ENCODE measurements around the gene SEC22C. TPM values are rescaled to one million over a fixed set of nuclear protein-coding genes. Genes with fewer than 3 reads are reported as not detected.

Gene SEC22C
- total and polyA plus RNA-seq, 2 of the 13 experiments (the other 11 are each of a cell fraction or from before 2014, with no cell fraction given) = 20.0 to 40.0 TPM

DNA sequence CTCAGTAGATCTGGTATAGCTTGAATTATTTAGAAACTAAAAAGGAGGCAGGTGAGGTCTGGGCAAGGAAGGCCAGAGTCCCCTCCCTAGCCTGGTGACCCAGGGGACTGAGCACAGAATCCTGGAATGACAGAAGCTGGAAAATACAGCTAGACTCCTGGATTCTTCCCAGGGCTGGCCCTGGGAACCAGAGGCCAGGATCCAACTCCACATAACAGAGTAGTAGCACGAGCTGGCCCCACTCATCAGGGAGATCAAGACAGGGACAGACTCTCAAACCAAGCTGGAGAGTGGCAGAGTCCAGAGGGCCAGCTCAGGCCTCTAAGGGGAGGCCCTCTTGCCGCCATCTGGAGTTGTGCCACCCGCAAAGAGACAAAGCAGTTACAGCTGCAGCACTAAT is 68.6 kb downstream of the SEC22C start (continued):
- TF ChIP-seq, protein P1, sequence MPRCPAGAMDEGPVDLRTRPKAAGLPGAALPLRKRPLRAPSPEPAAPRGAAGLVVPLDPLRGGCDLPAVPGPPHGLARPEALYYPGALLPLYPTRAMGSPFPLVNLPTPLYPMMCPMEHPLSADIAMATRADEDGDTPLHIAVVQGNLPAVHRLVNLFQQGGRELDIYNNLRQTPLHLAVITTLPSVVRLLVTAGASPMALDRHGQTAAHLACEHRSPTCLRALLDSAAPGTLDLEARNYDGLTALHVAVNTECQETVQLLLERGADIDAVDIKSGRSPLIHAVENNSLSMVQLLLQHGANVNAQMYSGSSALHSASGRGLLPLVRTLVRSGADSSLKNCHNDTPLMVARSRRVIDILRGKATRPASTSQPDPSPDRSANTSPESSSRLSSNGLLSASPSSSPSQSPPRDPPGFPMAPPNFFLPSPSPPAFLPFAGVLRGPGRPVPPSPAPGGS (CRISPR knock-in tag; IDR thresholded peaks at IDR 0.05) = no peak
- no peak for TF ChIP-seq MAFG (CRISPR knock-in tag; IDR thresholded peaks at IDR 0.05)

- Histone ChIP-seq H3K9me3 (ENCODE audit: low read length) (no peaks in the 10 kb centered on the region), H3K36me3 (replicated peaks in 1 of 2; ENCODE audit: control insufficient read depth in 1 of 2, insufficient read depth in 2 of 2, low read length in 2 of 2) (no peaks in the 10 kb centered on the region), H3K4me3 (replicated peaks in 1 of 3; ENCODE audit: insufficient read depth in 1 of 3, low read depth in 2 of 3, low read length in 3 of 3) (no peak overlapping the region), H4K20me1 (ENCODE audit: insufficient read depth, low read length) (no peaks in the 10 kb centered on the region), H3K9ac (ENCODE audit: insufficient read depth, low read depth, low read length) (no peak overlapping the region), H3K4me2 (ENCODE audit: low read depth, low read length) (no peak overlapping the region), H3K27me3 (ENCODE audit: control insufficient read depth in 1 of 2, insufficient read depth in 2 of 2, low read length in 2 of 2) (peaks cover 0 to 3% of the 10 kb centered on the region in 2 experiments; a peak in 2 of 5 replicates), H3K27ac (ENCODE audit: extremely low read length, insufficient read depth, low read length) (no peak overlapping the region), H2AFZ (ENCODE audit: low read length) (no peak overlapping the region), H3K79me2 (ENCODE audit: insufficient read depth, low read length) (no peaks in the 10 kb centered on the region), H3K4me1 (ENCODE audit: insufficient read depth, low read length) (peaks cover 25% of the 10 kb centered on the region)
- 50% methylated on average over 2 of the region's 2 CpGs for WGBS (ENCODE audit: low lambda C conversion rate)
- no peak for FAIRE-seq
- DNase-seq (ENCODE audit: low spot score) = no peak
- intact Hi-C loops (cut with micrococcal nuclease; ENCODE audit: unreplicated experiment) (no loop called here), in situ Hi-C loops (cut with HindIII; ENCODE audit: extremely low pct_ligation_motif_present, low pct_unique_long_range_greater_than_20kb) (no loop called here)
- no peak for ATAC-seq
- ChIA-PET POLR2A (no interaction called here), CTCF (ENCODE audit: low intra/inter-chr PET ratio, low total read pairs) (no interaction called here)
- no TSS peak for BruUV-seq (replicated peaks)
- TF ChIP-seq BRD4 (CRISPR knock-in tag; IDR thresholded peaks at IDR 0.05) = no peak
- TF ChIP-seq GTF2F1 (IDR thresholded peaks at IDR 0.05; ENCODE audit: low read length) = no peak
- no peak for TF ChIP-seq IRF9 (CRISPR knock-in tag; IDR thresholded peaks at IDR 0.05; ENCODE audit: borderline replicate concordance)
- no peak for TF ChIP-seq ZNF614 (CRISPR knock-in tag; IDR thresholded peaks at IDR 0.05; ENCODE audit: borderline replicate concordance)
- no peak for TF ChIP-seq ZKSCAN5 (CRISPR knock-in tag; IDR thresholded peaks at IDR 0.05)
- TF ChIP-seq ZNF496 (CRISPR knock-in tag; IDR thresholded peaks at IDR 0.05; ENCODE audit: insufficient replicate concordance) = no peak
- no peak for TF ChIP-seq ZNF792 (CRISPR knock-in tag; IDR thresholded peaks at IDR 0.05)
- no peak for TF ChIP-seq ZNF10 (CRISPR knock-in tag; IDR thresholded peaks at IDR 0.05; ENCODE audit: borderline replicate concordance, low read depth)
- no peak for TF ChIP-seq ZNF850 (CRISPR knock-in tag; conservative IDR thresholded peaks at IDR 0.05)
- no peak for TF ChIP-seq NFE2L2 (IDR thresholded peaks at IDR 0.05; ENCODE audit: low read length)
- TF ChIP-seq NFKB2 (CRISPR knock-in tag; IDR thresholded peaks at IDR 0.05; ENCODE audit: borderline replicate concordance) = no peak
- TF ChIP-seq ZNF30 (CRISPR knock-in tag; IDR thresholded peaks at IDR 0.05) = no peak
- no peak for TF ChIP-seq ATF7-NPFF (CRISPR knock-in tag; IDR thresholded peaks at IDR 0.05; ENCODE audit: low read depth)
- no peak for TF ChIP-seq JARID2 (CRISPR knock-in tag; IDR thresholded peaks at IDR 0.05; ENCODE audit: insufficient replicate concordance)
- TF ChIP-seq ZNF101 (CRISPR knock-in tag; IDR thresholded peaks at IDR 0.05; ENCODE audit: borderline replicate concordance, low read depth) = no peak
- no peak for TF ChIP-seq TGIF2 (CRISPR knock-in tag; IDR thresholded peaks at IDR 0.05)
- no peak for TF ChIP-seq PITX1 (CRISPR knock-in tag; IDR thresholded peaks at IDR 0.05)
- no peak for TF ChIP-seq SNAPC5 (CRISPR knock-in tag; IDR thresholded peaks at IDR 0.05; ENCODE audit: borderline replicate concordance)
Measured at GRCh38 chr3:42511736-42512135, 70.0 kb downstream of the SEC22C start.

All from HepG2 (cell line).